Stimulated activated CD4-positive, alpha-beta T cell treated with anti-CD3 and anti-CD28 coated beads, Interleukin-4, amount 100 ng/mL, for 48 hours (primary cell): ENCODE data around the gene CCR5AS.
A peak's percentile ranks its signal among the peaks of the same experiment; 100 is the strongest.

Experiments
- DNase-seq, 2 donors: peaks; one replicate each; pipeline ENCODE4 v3.0.0-alpha.2; 2020; ENCODE audit warnings: low read depth in 2 of 2

The CCR5AS gene

GRCh38 chr3:46380471-46381221, 26.2 kb downstream of the CCR5AS start:
- no peak for DNase-seq

GRCh38 chr3:46378426-46378942, 28.4 kb downstream of the CCR5AS start:
- peak; percentile 54 to 68 for DNase-seq

- DNase-seq: no peak
Measured at GRCh38 chr3:46375814-46376213, 31.1 kb downstream of the CCR5AS start.

- DNase-seq: no peak
Measured at GRCh38 chr3:46375218-46375617, 31.6 kb downstream of the CCR5AS start.

- no peak for DNase-seq
Measured at GRCh38 chr3:46374755-46375154, 32.1 kb downstream of the CCR5AS start.

GRCh38 chr3:46372492-46373359, 34.1 kb downstream of the CCR5AS start:
- DNase-seq: no peak

GRCh38 chr3:46371519-46372340, 35.1 kb downstream of the CCR5AS start:
- DNase-seq: no peak

- no peak for DNase-seq
Measured at GRCh38 chr3:46370839-46371518, 35.9 kb downstream of the CCR5AS start, which contains the start of gene CCR5. Gene CCR5, plus strand, starts transcription at chr3:46370946. Its CDS starts 1,957 bp downstream, at chr3:46372903.

GRCh38 chr3:46369675-46370132, 37.2 kb downstream of the CCR5AS start:
- DNase-seq: peak in 1 of 2 donors; percentile 26

GRCh38 chr3:46369151-46369550, 37.7 kb downstream of the CCR5AS start:
- DNase-seq: no peak

- peak in 1 of 2 donors; percentile 44 for DNase-seq
Measured at GRCh38 chr3:46368569-46368968, 38.3 kb downstream of the CCR5AS start.

- no peak for DNase-seq
Measured at GRCh38 chr3:46367811-46368210, 39.1 kb downstream of the CCR5AS start.

GRCh38 chr3:46365737-46366524, 40.9 kb downstream of the CCR5AS start:
- no peak for DNase-seq

GRCh38 chr3:46365041-46365440, 41.8 kb downstream of the CCR5AS start:
- no peak for DNase-seq

- DNase-seq: no peak
Measured at GRCh38 chr3:46361408-46362283, 45.2 kb downstream of the CCR5AS start.

GRCh38 chr3:46360907-46361306, 46.0 kb downstream of the CCR5AS start:
- DNase-seq: no peak

GRCh38 chr3:46359733-46360493, 47.0 kb downstream of the CCR5AS start:
- DNase-seq: no peak

- DNase-seq: no peak
Measured at GRCh38 chr3:46358466-46358865, 48.4 kb downstream of the CCR5AS start.
